MCF 10A (cell line): ENCODE measurements around the gene PRSS56. TPM values are rescaled to one million over a fixed set of nuclear protein-coding genes. Genes with fewer than 3 reads are reported as not detected.

Experiments used
- BruUV-seq: library from RNA; stranded (reverse); fragments of 400-500 nt; replicated peaks from 2 replicates; lab custom pipeline; 2021; lab: Mats Ljungman, UMichigan
- CTCF ChIA-PET: fragments of 300-600 bp; sonication (Branson Sonifier 250); formaldehyde crosslinking; extraction: SDS; loops from one replicate; lab custom pipeline; 2021; ENCODE audit warnings: antibody characterized with exemption, inconsistent platforms; lab: Yijun Ruan, JAX
- POLR2A ChIA-PET: fragments of 300-600, 350-650 bp; sonication (Branson Sonifier 250); formaldehyde crosslinking; extraction: SDS; loops from one replicate; lab custom pipeline; 2020; ENCODE audit warnings: antibody characterized with exemption, inconsistent platforms; lab: Yijun Ruan, JAX
- DNase-seq: peaks from one replicate; pipeline ENCODE4 v3.0.0-alpha.2; 2018; ENCODE audit not compliant: unreplicated experiment
- H3K27ac Mint-ChIP-seq: one replicate; pipeline ENCODE4 v1.8.0; 2022; ENCODE audit warnings: mild to moderate bottlenecking, low read depth, mixed read lengths; ENCODE audit not compliant: unreplicated experiment
- H3K27me3 Mint-ChIP-seq: one replicate; pipeline ENCODE4 v1.8.0; 2022; ENCODE audit warnings: mixed read lengths; ENCODE audit not compliant: insufficient read depth, unreplicated experiment
- H3K36me3 Mint-ChIP-seq: one replicate; pipeline ENCODE4 v1.8.0; 2022; ENCODE audit warnings: mild to moderate bottlenecking, moderate library complexity, mixed read lengths; ENCODE audit not compliant: insufficient read depth, unreplicated experiment
- H3K4me1 Mint-ChIP-seq: one replicate; pipeline ENCODE4 v1.8.0; 2022; ENCODE audit warnings: mixed read lengths; ENCODE audit not compliant: insufficient read depth, unreplicated experiment
- H3K4me3 Mint-ChIP-seq: one replicate; pipeline ENCODE4 v1.8.0; 2022; ENCODE audit warnings: mild to moderate bottlenecking, moderate library complexity, mixed read lengths; ENCODE audit not compliant: unreplicated experiment
- H3K9me3 Mint-ChIP-seq: one replicate; pipeline ENCODE4 v1.8.0; 2022; ENCODE audit warnings: mixed read lengths; ENCODE audit not compliant: unreplicated experiment
- intact Hi-C: fragments of 100-400 bp; cut with micrococcal nuclease; formaldehyde crosslinking; loops from 2 replicates; pipeline ENCODE4 v1.14.1; 2022
- total RNA-seq: library from RNA; stranded (reverse); gene quantifications from 2 replicates; pipeline ENCODE4 v1.2.3, GENCODE V29; 2022
- TF ChIP-seq, protein P1 (sequence below): fragments of 200-600 bp; IDR thresholded peaks from one replicate; pipeline ENCODE4 v1.8.0; 2022; ENCODE audit warnings: antibody characterized with exemption, mild to moderate bottlenecking; ENCODE audit not compliant: unreplicated experiment

The PRSS56 gene
- total RNA-seq, 1 experiment from 2014 or later = not detected

GRCh38 chr2:232496501-232497270 is 23.5 kb upstream of the PRSS56 start:
- CTCF ChIA-PET = interaction anchor here (0.7 kb wide), 1 partner anchor 9 kb away, joined by 4 read pairs; no protein-coding TSS in a partner anchor
- H3K36me3 Mint-ChIP-seq = no peaks in the 10 kb centered on the region
- TF ChIP-seq, protein P1, sequence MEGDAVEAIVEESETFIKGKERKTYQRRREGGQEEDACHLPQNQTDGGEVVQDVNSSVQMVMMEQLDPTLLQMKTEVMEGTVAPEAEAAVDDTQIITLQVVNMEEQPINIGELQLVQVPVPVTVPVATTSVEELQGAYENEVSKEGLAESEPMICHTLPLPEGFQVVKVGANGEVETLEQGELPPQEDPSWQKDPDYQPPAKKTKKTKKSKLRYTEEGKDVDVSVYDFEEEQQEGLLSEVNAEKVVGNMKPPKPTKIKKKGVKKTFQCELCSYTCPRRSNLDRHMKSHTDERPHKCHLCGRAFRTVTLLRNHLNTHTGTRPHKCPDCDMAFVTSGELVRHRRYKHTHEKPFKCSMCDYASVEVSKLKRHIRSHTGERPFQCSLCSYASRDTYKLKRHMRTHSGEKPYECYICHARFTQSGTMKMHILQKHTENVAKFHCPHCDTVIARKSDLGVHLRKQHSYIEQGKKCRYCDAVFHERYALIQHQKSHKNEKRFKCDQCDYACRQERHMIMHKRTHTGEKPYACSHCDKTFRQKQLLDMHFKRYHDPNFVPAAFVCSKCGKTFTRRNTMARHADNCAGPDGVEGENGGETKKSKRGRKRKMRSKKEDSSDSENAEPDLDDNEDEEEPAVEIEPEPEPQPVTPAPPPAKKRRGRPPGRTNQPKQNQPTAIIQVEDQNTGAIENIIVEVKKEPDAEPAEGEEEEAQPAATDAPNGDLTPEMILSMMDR = no peak
- BruUV-seq = no TSS peak
- H3K27me3 Mint-ChIP-seq = peaks cover 12% of the 10 kb centered on the region
- intact Hi-C loops = no loop called here
- no peak overlapping the region for H3K27ac Mint-ChIP-seq
- POLR2A ChIA-PET = no interaction called here
- H3K9me3 Mint-ChIP-seq = no peaks in the 10 kb centered on the region
- H3K4me3 Mint-ChIP-seq = no peak overlapping the region
- no peak for DNase-seq
- peaks cover 5% of the 10 kb centered on the region for H3K4me1 Mint-ChIP-seq

DNA sequence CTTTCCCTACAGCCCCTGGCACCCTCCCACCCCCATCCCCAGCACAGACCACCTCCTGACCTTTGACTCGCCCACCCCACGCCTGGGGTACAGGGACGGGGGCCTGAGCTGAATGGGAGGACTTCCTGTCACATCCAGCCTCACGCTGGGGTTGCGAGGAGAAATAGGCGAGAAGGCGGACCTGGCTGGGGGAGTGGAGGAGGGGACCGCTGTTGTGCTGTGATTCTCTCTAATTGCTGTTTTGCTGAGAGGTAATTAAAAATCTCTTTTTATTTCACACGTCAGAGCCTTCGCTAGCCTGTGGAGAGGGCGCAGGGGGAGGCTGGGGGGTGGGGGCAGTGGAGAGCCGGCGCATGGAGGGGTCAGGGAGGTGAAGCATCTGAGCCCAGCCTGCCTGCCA is 22.8 kb upstream of the PRSS56 start:
- ChIA-PET CTCF (no interaction called here), POLR2A (no interaction called here)
- Mint-ChIP-seq H3K4me1 (peaks cover 5% of the 10 kb centered on the region), H3K27me3 (peaks cover 12% of the 10 kb centered on the region), H3K4me3 (no peak overlapping the region), H3K27ac (no peak overlapping the region), H3K9me3 (no peaks in the 10 kb centered on the region), H3K36me3 (no peaks in the 10 kb centered on the region)
- intact Hi-C loops = no loop called here
- DNase-seq = no peak
- TF ChIP-seq, protein P1 = no peak
- no TSS peak for BruUV-seq

- Mint-ChIP-seq H3K9me3 (no peaks in the 10 kb centered on the region), H3K4me3 (no peak overlapping the region), H3K27ac (no peak overlapping the region), H3K36me3 (no peaks in the 10 kb centered on the region), H3K27me3 (peaks cover 14% of the 10 kb centered on the region), H3K4me1 (no peaks in the 10 kb centered on the region)
- intact Hi-C loops = no loop called here
- ChIA-PET CTCF (no interaction called here), POLR2A (no interaction called here)
- TF ChIP-seq, protein P1 = no peak
- no TSS peak for BruUV-seq
- no peak for DNase-seq
These were observed 21.7 kb upstream of the PRSS56 start for GRCh38 chr2:232498452-232498851.

GRCh38 chr2:232501331-232501771 is 18.8 kb upstream of the PRSS56 start:
- peaks cover 41% of the 10 kb centered on the region for H3K27me3 Mint-ChIP-seq
- POLR2A ChIA-PET = no interaction called here
- H3K4me3 Mint-ChIP-seq = no peak overlapping the region
- intact Hi-C loops = no loop called here
- no peak overlapping the region for H3K27ac Mint-ChIP-seq
- DNase-seq = no peak
- no peaks in the 10 kb centered on the region for H3K4me1 Mint-ChIP-seq
- no peaks in the 10 kb centered on the region for H3K9me3 Mint-ChIP-seq
- TF ChIP-seq, protein P1 = no peak
- no TSS peak for BruUV-seq
- H3K36me3 Mint-ChIP-seq = no peaks in the 10 kb centered on the region
- CTCF ChIA-PET = no interaction called here
